OCI-LY7 (cell line): ENCODE results near the gene DGKG. TPM values are rescaled to one million over a fixed set of nuclear protein-coding genes. Genes with fewer than 3 reads are reported as not detected.

Source experiments
- BruUV-seq: library from RNA; stranded (reverse); fragments of 400-500 nt; replicated peaks from 2 replicates; lab custom pipeline; 2021; lab: Mats Ljungman, UMichigan
- CTCF ChIA-PET: fragments of 300-600 bp; sonication (Branson Sonifier 250); formaldehyde crosslinking; loops from one replicate; lab custom pipeline; 2022; ENCODE audit warnings: antibody characterized with exemption; ENCODE audit not compliant: unreplicated experiment; lab: Charles Lee
- POLR2A ChIA-PET: fragments of 300-600 bp; sonication (Branson Sonifier 250); formaldehyde crosslinking; loops from one replicate; lab custom pipeline; 2022; ENCODE audit warnings: antibody characterized with exemption; lab: Charles Lee
- DNase-seq: peaks from one replicate; pipeline ENCODE4 v3.0.0-alpha.2; 2015; ENCODE audit warnings: low spot score
- H2AFZ ChIP-seq: fragments of 200-600 bp; sonication (generic), shearing (Covaris generic); 2 replicates; pipeline ENCODE4 v1.6.1; 2014; ENCODE audit warnings: mild to moderate bottlenecking, antibody characterized with exemption, low read length, moderate library complexity
- H3K27ac ChIP-seq: fragments of 200-600 bp; sonication (generic); 2 replicates; pipeline ENCODE4 v1.5.1; 2014; ENCODE audit warnings: mixed run types, low read depth, mild to moderate bottlenecking, moderate library complexity, low read length, inconsistent platforms; ENCODE audit not compliant: poor library complexity, severe bottlenecking
- H3K36me3 ChIP-seq: fragments of 200-600 bp; sonication (generic); 2 replicates; pipeline ENCODE4 v1.6.1; 2014; ENCODE audit warnings: mild to moderate bottlenecking, antibody characterized with exemption, low read length, moderate library complexity, mixed read lengths; ENCODE audit not compliant: insufficient read depth
- H3K4me1 ChIP-seq: fragments of 200-600 bp; sonication (generic); 2 replicates; pipeline ENCODE4 v1.5.1; 2014; ENCODE audit warnings: mild to moderate bottlenecking, low read length; ENCODE audit not compliant: insufficient read depth, poor library complexity, severe bottlenecking
- H3K4me2 ChIP-seq: fragments of 200-600 bp; sonication (generic); 2 replicates; pipeline ENCODE4 v1.6.1; 2014; ENCODE audit warnings: mild to moderate bottlenecking, low read length
- H3K4me3 ChIP-seq: fragments of 200-600 bp; sonication (generic); 2 replicates; pipeline ENCODE4 v1.5.1; 2014; ENCODE audit warnings: mild to moderate bottlenecking, low read depth, low read length; ENCODE audit not compliant: poor library complexity, severe bottlenecking
- H3K79me2 ChIP-seq: fragments of 200-600 bp; sonication (generic); 2 replicates; pipeline ENCODE4 v1.6.1; 2016; ENCODE audit warnings: low read depth, mild to moderate bottlenecking, low read length, moderate library complexity, mixed read lengths; ENCODE audit not compliant: insufficient read depth
- H3K9me2 ChIP-seq: fragments of 200-600 bp; sonication (generic); 2 replicates; pipeline ENCODE4 v1.6.1; 2016; ENCODE audit warnings: mild to moderate bottlenecking, low read length, mixed read lengths; ENCODE audit not compliant: insufficient read depth
- H3K9me3 ChIP-seq: fragments of 200-600 bp; sonication (generic); 2 replicates; pipeline ENCODE4 v1.6.1; 2014; ENCODE audit warnings: mild to moderate bottlenecking, mixed run types, low read length, mixed read lengths
- H4K20me1 ChIP-seq: fragments of 200-600 bp; sonication (generic); 2 replicates; pipeline ENCODE4 v1.6.1; 2014; ENCODE audit warnings: mild to moderate bottlenecking, antibody characterized with exemption, low read length, moderate library complexity, mixed read lengths; ENCODE audit not compliant: insufficient read depth
- EZH2phosphoT487 ChIP-seq: fragments of 200-600 bp; sonication (generic); IDR thresholded peaks from 2 replicates; pipeline ENCODE4 v1.6.1; 2018; ENCODE audit warnings: low read depth, borderline replicate concordance, mild to moderate bottlenecking, mixed run types, antibody characterized with exemption, low read length, moderate library complexity, mixed read lengths
- intact Hi-C: fragments of 100-400 bp; cut with micrococcal nuclease; formaldehyde crosslinking; loops from one replicate; pipeline ENCODE4 v1.10.0; 2022; ENCODE audit not compliant: unreplicated experiment
- total RNA-seq, 2 experiments: library from RNA; depleted of rRNA in 1 of 2; stranded (reverse); fragments of >200 nt in 1 of 2; shearing (Covaris generic) in 1 of 2; gene quantifications; 2 replicates each; pipeline ENCODE4 v1.2.3, GENCODE V29; 2014 to 2022
- TF ChIP-seq, protein P1 (sequence below): fragments of 200-600 bp; sonication (generic); conservative IDR thresholded peaks from 2 replicates; pipeline ENCODE4 v1.5.1; 2014; ENCODE audit warnings: mild to moderate bottlenecking, antibody characterized with exemption, low read length, moderate library complexity, mixed read lengths

DGKG gene
- total RNA-seq, 2 experiments from 2014 or later = 0.06 TPM; not detected in 1

DNA sequence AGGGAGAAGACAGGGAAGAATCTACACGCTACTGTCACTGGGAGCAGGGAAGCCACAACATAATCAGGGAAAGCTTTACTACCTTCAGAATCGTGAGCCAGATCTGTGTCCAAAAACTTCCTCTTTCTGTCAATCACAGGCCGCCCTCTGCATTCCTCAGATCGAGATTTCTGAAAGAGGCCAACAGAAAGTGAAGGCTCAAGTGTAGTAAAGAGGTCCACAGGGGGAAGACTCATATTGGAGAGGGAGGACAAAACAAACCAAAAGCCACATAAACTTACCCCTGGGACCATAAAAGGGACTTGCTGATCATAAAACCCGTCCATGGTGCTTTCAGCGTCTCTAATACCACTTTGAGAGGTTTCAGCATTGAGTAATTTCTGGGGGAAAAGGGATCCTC is 256.5 kb downstream of the DGKG start:
- Histone ChIP-seq H2AFZ (no peak overlapping the region), H3K9me3 (no peaks in the 10 kb centered on the region), H3K9me2 (no peaks in the 10 kb centered on the region), H4K20me1 (no peaks in the 10 kb centered on the region), H3K79me2 (no peaks in the 10 kb centered on the region), H3K36me3 (no peaks in the 10 kb centered on the region), H3K4me2 (no peak overlapping the region), H3K4me3 (no peak overlapping the region), H3K27ac (no peak overlapping the region), H3K4me1 (peaks cover 21% of the 10 kb centered on the region)
- TF ChIP-seq, protein P1, sequence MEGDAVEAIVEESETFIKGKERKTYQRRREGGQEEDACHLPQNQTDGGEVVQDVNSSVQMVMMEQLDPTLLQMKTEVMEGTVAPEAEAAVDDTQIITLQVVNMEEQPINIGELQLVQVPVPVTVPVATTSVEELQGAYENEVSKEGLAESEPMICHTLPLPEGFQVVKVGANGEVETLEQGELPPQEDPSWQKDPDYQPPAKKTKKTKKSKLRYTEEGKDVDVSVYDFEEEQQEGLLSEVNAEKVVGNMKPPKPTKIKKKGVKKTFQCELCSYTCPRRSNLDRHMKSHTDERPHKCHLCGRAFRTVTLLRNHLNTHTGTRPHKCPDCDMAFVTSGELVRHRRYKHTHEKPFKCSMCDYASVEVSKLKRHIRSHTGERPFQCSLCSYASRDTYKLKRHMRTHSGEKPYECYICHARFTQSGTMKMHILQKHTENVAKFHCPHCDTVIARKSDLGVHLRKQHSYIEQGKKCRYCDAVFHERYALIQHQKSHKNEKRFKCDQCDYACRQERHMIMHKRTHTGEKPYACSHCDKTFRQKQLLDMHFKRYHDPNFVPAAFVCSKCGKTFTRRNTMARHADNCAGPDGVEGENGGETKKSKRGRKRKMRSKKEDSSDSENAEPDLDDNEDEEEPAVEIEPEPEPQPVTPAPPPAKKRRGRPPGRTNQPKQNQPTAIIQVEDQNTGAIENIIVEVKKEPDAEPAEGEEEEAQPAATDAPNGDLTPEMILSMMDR = no peak
- TF ChIP-seq EZH2phosphoT487 = no peak
- ChIA-PET POLR2A (no interaction called here), CTCF (no interaction called here)
- intact Hi-C loops = loop anchor here (10.0 kb wide), 1 partner anchor 121 kb away; no protein-coding TSS in a partner anchor
- BruUV-seq = no TSS peak
- DNase-seq = no peak

DNA sequence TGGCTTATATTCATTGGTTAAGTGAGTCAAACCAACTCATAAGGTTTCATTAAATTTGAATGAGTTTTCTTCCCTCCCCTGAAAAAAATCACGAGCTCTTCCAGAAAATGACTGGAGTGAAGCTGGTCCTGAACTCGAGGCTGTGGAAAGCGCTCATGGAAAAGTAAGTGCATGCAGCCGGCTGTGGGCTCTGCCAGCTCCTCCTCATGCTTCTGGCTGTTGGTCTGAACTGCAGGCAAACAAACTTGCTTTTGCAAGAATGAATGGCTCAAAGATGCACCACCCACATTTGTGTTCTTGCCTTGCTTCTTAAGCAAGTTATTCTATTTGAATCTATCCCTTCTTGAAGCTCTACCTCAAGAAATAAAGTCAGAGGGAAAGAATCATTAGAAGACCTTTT is 259.3 kb downstream of the DGKG start:
- DNase-seq = no peak
- H4K20me1 ChIP-seq = no peaks in the 10 kb centered on the region
- CTCF ChIA-PET = interaction anchor here (0.6 kb wide), 1 partner anchor 28 kb away, joined by 3 read pairs; no protein-coding TSS in a partner anchor
- no peak for TF ChIP-seq EZH2phosphoT487
- TF ChIP-seq, protein P1 = no peak
- no peak overlapping the region for H3K4me2 ChIP-seq
- no peaks in the 10 kb centered on the region for H3K9me3 ChIP-seq
- H3K4me1 ChIP-seq = peaks cover 3% of the 10 kb centered on the region
- H3K4me3 ChIP-seq = no peak overlapping the region
- H3K9me2 ChIP-seq = no peaks in the 10 kb centered on the region
- H3K27ac ChIP-seq = no peak overlapping the region
- POLR2A ChIA-PET = interaction anchor here (0.7 to 1.6 kb wide), 2 partner anchors 22 to 460 kb away, joined by 3 to 6 read pairs; no protein-coding TSS in a partner anchor
- H2AFZ ChIP-seq = no peak overlapping the region
- H3K79me2 ChIP-seq = no peaks in the 10 kb centered on the region
- BruUV-seq = no TSS peak
- intact Hi-C loops = loop anchor here (10.0 kb wide), 1 partner anchor 118 kb away; no protein-coding TSS in a partner anchor
- H3K36me3 ChIP-seq = no peaks in the 10 kb centered on the region

- DNase-seq = no peak
- Histone ChIP-seq H3K79me2 (no peaks in the 10 kb centered on the region), H3K36me3 (no peaks in the 10 kb centered on the region), H3K27ac (no peak overlapping the region), H4K20me1 (no peaks in the 10 kb centered on the region), H3K9me3 (no peaks in the 10 kb centered on the region), H3K9me2 (no peaks in the 10 kb centered on the region), H2AFZ (no peak overlapping the region), H3K4me2 (no peak overlapping the region), H3K4me3 (no peak overlapping the region), H3K4me1 (no peaks in the 10 kb centered on the region)
- intact Hi-C loops = loop anchor here (10.0 kb wide), 1 partner anchor 116 kb away; no protein-coding TSS in a partner anchor
- CTCF ChIA-PET = no interaction called here
- POLR2A ChIA-PET = no interaction called here
- no peak for TF ChIP-seq EZH2phosphoT487
- no TSS peak for BruUV-seq
Observed at GRCh38 chr3:186100398-186100797, 261.6 kb downstream of the DGKG start.
